HG03108 (cell line): ENCODE measurements around the gene RXRA.
"Not testable (repeated sequence)": the region's sequence is repeated elsewhere in the genome, so short reads cannot be mapped to it uniquely, and the experiment has no call there.

ENCODE experiments used
- ATAC-seq: cut with Tn5 transposase; IDR thresholded peaks from one replicate; pipeline ENCODE4 v1.9.1; 2021; ENCODE audit warnings: moderate library complexity; ENCODE audit not compliant: unreplicated experiment

RXRA gene

GRCh38 chr9:134293611-134294152, 32.6 kb upstream of the RXRA start:
- ATAC-seq, result no peak

DNA sequence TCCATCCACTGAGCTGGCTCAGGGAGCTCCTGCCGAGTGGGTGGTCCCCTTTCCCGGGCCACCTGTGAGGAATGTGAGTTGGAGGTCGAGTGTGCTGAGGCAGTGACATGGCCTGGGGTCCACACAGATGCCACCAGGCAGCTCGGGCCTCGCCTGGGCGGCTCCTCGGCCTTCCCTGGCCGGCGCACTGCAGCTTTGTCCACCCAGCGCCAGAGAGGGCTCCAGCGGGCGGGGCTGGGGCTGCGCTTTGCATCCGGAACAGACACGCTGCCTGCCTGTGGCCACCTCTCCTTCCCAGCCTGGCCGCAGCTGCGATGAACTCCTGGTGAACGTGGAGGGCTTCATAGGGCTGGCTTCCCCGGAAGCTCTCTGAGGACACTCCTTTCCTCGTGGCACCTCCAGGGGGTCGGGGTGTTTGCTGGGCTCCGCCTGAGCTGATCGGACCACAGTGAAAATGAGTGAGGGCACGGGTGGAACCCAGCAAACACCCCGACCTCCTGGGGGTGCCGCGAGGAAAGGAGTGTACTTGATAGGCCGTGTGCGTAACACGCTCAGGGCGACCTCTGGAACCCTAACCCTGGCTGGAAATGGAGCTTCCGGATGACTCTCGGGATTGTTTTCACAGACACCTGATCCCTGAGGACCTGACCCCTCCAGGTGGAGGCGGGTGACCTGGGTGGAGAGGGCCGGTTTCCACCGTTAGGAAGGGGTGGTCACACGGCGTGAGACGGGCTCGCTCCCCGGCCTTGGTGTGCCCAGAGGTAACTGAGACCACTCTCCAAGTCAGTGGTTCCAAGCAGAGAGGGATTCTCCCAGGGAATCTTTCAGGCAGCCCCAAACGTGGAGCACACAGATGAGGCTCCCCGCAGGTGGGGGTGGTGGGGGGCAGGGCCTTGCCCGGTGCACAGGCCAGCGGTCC, 31.8 kb upstream of the RXRA start:
- ATAC-seq, result no peak

DNA sequence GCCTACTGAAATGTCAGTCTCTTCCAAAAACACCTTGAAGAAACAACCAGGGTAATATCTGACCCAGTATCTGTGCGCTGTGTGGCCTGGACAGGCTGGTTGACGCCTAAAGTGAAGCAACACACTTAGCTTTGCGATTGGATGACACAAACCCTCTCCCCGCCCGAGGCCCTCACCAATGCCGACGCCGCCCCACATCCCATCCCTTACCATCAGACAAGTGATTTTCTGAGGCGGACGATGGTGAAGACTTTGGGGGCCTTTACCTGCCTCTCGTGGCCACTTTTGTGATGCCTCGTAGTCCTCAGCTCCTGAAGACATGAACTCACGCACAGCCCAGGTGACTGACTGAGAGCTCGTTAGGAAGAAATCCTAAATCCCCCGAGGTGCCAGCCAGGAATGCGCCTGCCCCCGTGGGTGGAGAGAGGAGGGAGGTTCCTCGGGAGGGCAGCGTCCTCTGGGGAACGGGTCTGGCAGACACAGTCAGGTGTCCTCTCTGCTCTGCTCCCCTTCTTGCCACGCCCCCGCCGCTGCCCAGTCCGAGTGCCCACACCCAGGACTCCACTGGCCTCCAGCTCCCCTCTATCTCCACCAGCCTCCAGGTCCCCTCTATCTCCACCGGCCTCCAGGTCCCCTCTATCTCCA, 31.0 kb upstream of the RXRA start:
- no peak for ATAC-seq

DNA sequence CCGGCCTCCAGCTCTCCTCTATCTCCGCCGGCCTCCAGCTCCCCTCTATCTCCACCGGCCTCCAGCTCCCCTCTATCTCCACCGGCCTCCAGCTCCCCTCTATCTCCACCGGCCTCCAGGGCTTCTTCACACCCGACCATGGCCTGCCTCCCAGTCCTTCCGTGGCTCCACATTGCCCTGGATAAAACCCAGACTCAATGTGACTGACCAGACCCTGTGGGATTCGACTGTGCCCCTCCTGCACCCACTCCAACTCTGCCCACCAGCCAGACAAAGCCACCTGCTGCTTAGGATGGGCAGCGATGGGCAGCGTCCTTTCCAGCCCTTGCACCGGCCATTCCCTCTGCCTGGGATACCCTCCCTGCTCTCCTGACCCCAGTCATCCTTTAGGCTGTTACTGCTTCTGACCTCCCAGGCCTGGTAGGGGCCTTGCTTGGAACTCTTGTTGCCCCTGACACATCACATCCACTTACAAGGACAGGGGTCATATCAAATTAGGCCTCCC, 30.5 kb upstream of the RXRA start:
- no peak for ATAC-seq

GRCh38 chr9:134296301-134297082, 29.8 kb upstream of the RXRA start:
- no peak for ATAC-seq

- ATAC-seq, result no peak
Measured at GRCh38 chr9:134297083-134297410, 29.2 kb upstream of the RXRA start.

GRCh38 chr9:134297576-134297975, 28.7 kb upstream of the RXRA start:
- no peak for ATAC-seq

DNA sequence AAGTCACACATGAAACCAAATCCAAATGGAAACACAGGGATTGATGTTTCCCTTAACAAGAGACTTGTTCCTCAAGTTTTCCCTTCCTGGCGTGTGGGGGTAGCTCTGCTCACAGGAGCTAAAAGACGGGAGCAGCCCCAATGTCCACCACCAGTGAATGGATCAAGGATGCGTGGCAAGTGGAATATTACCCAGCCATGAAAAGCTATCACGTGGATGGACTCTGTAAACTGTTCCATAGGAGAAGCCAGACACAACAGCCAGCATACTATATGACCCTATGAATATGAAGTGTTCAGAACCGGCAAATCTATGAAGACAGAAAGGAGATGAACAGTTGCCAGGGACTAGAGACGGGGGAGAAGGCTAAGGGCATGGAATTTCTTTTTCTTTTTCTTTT, 28.3 kb upstream of the RXRA start:
- ATAC-seq, result no peak

DNA sequence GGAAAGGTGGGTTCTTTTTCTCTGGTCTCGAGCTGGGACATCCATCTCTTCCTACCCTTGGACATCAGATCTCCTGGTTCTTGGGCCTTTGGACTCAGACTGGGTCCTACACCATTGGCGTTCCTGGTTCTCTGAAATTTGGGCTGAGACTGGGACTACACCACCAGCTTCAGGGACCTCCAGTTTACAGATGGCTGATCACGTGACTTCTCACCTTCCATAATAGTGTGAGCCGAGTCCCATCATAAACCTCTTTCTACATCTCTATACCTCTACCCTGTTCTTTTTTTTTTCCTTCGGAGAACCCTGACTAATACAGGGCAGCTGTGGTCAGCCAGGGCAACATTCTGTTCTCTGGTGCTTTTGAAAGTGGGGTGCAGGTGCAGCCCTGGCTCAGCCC, 27.2 kb upstream of the RXRA start:
- ATAC-seq, result no peak

DNA sequence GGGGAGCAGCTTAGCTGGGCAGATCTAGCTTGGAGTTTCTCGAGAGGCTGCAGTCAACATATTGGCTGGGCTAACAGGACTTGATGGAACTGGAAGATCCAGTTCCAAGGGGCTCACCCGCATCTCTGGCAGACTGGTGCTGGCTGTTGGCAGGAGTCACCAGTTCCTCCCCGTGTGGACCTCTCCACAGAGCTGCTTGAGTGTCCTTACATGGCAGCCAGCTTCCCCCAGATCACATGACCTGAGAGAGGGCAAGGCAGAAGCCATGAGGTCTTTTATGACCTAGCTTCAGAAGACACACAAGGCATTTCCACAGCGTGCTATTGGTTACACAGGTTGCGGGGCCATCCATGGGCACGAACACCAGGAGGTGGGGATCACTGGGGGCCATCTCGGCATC, 26.4 kb upstream of the RXRA start:
- ATAC-seq, result no peak

- ATAC-seq, result peak; percentile 66
Measured at GRCh38 chr9:134301387-134302129, 24.7 kb upstream of the RXRA start.

DNA sequence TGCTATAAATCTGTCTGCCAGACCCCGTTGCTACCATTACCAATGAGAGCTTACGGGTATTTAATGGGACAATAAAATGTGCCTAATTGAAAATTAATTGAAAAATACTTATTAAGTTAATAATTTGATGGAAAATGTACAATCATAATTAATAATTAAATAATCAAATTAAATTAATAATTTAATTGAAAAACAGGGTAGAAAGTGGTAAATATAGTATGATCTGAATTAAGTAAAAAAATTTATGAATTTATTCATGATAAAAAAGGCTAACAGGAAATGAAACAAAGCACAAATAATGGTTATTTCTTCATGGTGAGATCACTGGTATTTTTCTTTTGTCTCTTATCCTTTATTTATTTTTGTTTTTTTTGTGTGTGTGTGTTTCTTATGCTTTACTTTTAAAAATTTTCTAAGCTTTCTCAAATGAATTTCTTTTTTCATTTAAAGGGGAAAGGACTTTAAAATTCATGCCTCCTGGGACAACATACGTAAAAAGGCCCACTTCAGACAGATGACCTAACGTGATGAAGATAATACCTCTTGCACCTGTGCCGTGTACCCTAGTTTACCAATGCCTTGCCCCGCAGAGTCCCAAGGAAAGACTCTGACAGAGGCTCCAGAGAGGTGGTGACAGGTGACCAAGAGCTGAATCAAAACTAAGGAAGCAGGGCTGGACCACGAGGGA, 24.0 kb upstream of the RXRA start:
- ATAC-seq, result no peak

DNA sequence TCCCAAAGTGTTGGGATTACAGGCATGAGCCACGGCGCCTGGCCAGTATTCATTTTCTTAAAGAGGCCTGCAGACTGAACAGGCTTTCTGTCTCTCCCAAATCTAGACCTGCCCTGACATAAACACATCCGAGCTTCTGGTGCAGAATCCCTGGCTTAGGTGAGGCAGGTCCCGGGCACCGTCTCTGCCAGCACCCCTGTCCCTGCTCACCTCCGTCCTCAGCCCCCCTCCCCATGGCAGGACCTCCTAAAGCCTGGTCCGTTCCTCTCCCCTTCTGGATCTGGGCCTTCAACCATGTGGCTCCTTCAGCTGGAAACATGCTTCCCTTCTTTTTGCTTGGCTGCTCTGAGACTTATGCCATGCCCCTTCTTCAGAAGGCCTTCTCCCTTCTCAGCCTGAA, 22.7 kb upstream of the RXRA start:
- no peak for ATAC-seq

DNA sequence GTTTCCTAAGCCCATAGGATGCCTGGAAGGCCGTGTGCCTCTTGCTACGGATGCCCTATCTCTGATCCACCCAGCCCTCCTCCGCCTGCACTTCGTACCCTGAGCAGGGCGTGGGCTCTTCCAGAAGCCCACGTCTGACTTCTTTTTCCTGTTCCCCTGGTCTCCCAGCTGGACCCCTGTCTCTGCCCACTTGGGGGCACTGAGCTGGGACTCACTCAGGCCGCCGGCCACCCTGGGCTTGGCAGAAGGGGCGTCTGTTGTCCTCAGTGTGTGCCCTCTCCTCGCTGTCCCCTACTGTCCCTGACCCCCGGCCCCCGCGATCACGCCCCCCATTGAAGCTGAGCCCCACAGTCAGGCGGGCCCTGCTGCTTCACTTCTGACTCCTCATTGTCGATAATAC, 22.0 kb upstream of the RXRA start:
- no peak for ATAC-seq

- ATAC-seq, result no peak
Measured at GRCh38 chr9:134304690-134305089, 21.6 kb upstream of the RXRA start.

- no peak for ATAC-seq
Measured at GRCh38 chr9:134305533-134305932, 20.7 kb upstream of the RXRA start.

GRCh38 chr9:134306042-134306441, 20.2 kb upstream of the RXRA start:
- not testable (repeated sequence) for ATAC-seq

GRCh38 chr9:134306636-134307600, 19.3 kb upstream of the RXRA start:
- no peak for ATAC-seq
